ENCODE data around the gene STAT4.

Gene STAT4

GRCh38 chr2:191176305-191176704, 25.5 kb upstream of the STAT4 start:
- no peak for DNase-seq

GRCh38 chr2:191174442-191174841, 23.6 kb upstream of the STAT4 start:
- no peak for DNase-seq

GRCh38 chr2:191173206-191173605, 22.4 kb upstream of the STAT4 start:
- no peak for DNase-seq

GRCh38 chr2:191171708-191172355, 21.0 kb upstream of the STAT4 start:
- DNase-seq = no peak

GRCh38 chr2:191171286-191171685, 20.5 kb upstream of the STAT4 start:
- no peak for DNase-seq

GRCh38 chr2:191170773-191171172, 20.0 kb upstream of the STAT4 start:
- peak in 1 of 4 experiments; percentile 9 for DNase-seq

GRCh38 chr2:191170301-191170636, 19.5 kb upstream of the STAT4 start:
- DNase-seq = no peak

- no peak for DNase-seq
These were observed 18.9 kb upstream of the STAT4 start for GRCh38 chr2:191169456-191170300.

GRCh38 chr2:191167766-191168165, 17.0 kb upstream of the STAT4 start:
- DNase-seq = peak in 3 of 4 experiments; percentile 12 to 50 (median 36)

GRCh38 chr2:191166756-191167445, 16.1 kb upstream of the STAT4 start:
- DNase-seq = no peak

- DNase-seq = peak; percentile 44 to 69 (median 46)
These were observed 15.4 kb upstream of the STAT4 start for GRCh38 chr2:191166111-191166755.

GRCh38 chr2:191165176-191165643, 14.4 kb upstream of the STAT4 start:
- DNase-seq = peak; percentile 59 to 72 (median 70)

- DNase-seq = no peak
These were observed 8.0 kb upstream of the STAT4 start for GRCh38 chr2:191158747-191159146.

GRCh38 chr2:191158193-191158592, 7.4 kb upstream of the STAT4 start:
- DNase-seq = peak; percentile 52 to 80 (median 71)

GRCh38 chr2:191155608-191156071, 4.8 kb upstream of the STAT4 start:
- peak in 3 of 4 experiments; percentile 23 to 69 (median 56) for DNase-seq

- no peak for DNase-seq
These were observed 2.9 kb upstream of the STAT4 start for GRCh38 chr2:191153716-191154115.

GRCh38 chr2:191152482-191153240, 1.9 kb upstream of the STAT4 start:
- peak; percentile 29 to 86 (median 58) for DNase-seq

GRCh38 chr2:191151331-191151730, 537 bp upstream of the STAT4 start:
- DNase-seq = peak; percentile 27 to 59 (median 35)

GRCh38 chr2:191150230-191150599, 579 bp downstream of the STAT4 start:
- DNase-seq = peak; percentile 7 to 33 (median 22)

GRCh38 chr2:191149391-191149790, 1.4 kb downstream of the STAT4 start:
- DNase-seq = no peak

GRCh38 chr2:191148791-191149190, 2.0 kb downstream of the STAT4 start:
- DNase-seq = no peak

GRCh38 chr2:191148281-191148680, 2.5 kb downstream of the STAT4 start:
- no peak for DNase-seq

Data from suppressor macrophage (primary cell).